Mesenchymal stem cell (in vitro differentiated cells and primary cell): ENCODE data around the gene SEC61G.

ENCODE experiments used
- DNase-seq: peaks from one replicate; pipeline ENCODE4 v3.0.0-alpha.2; 2013
- H2AFZ ChIP-seq: one replicate; pipeline ENCODE4 v1.6.1; 2013; ENCODE audit warnings: low read depth, mild to moderate bottlenecking, control low read depth, inconsistent platforms, low read length, moderate library complexity
- H2AK5ac ChIP-seq: 2 replicates; pipeline ENCODE4 v1.6.1; 2013; ENCODE audit warnings: low read length, moderate library complexity, mild to moderate bottlenecking, inconsistent platforms; ENCODE audit not compliant: severe bottlenecking
- H2BK120ac ChIP-seq: one replicate; pipeline ENCODE4 v1.6.1; 2013; ENCODE audit warnings: low read depth, mild to moderate bottlenecking, inconsistent platforms, low read length, moderate library complexity
- H2BK12ac ChIP-seq, 2 experiments: one replicate each; pipeline ENCODE4 v1.6.1; 2013; ENCODE audit warnings: inconsistent platforms in 2 of 2, low read length in 2 of 2, mild to moderate bottlenecking in 2 of 2, moderate library complexity in 2 of 2, control low read depth in 1 of 2
- H2BK15ac ChIP-seq: one replicate; pipeline ENCODE4 v1.6.1; 2013; ENCODE audit warnings: mild to moderate bottlenecking, low read depth, inconsistent platforms; ENCODE audit not compliant: poor library complexity, severe bottlenecking
- H2BK5ac ChIP-seq: 2 replicates; pipeline ENCODE4 v1.6.1; 2013; ENCODE audit warnings: low read depth, mild to moderate bottlenecking, low read length, control low read depth, inconsistent platforms; ENCODE audit not compliant: poor library complexity, severe bottlenecking
- H3K14ac ChIP-seq, 2 experiments: one replicate each; pipeline ENCODE4 v1.6.1; 2013; ENCODE audit warnings: inconsistent platforms in 2 of 2, low read length in 2 of 2, control low read depth in 1 of 2, mild to moderate bottlenecking in 1 of 2, moderate library complexity in 1 of 2
- H3K18ac ChIP-seq, 2 experiments: one replicate each; pipeline ENCODE4 v1.6.1; 2013; ENCODE audit warnings: inconsistent platforms in 2 of 2, low read length in 2 of 2, control low read depth in 1 of 2, low read depth in 1 of 2, mild to moderate bottlenecking in 1 of 2
- H3K23ac ChIP-seq, 2 experiments: one replicate each; pipeline ENCODE4 v1.6.1; 2013; ENCODE audit warnings: inconsistent platforms in 2 of 2, low read length in 2 of 2, mild to moderate bottlenecking in 2 of 2, moderate library complexity in 2 of 2, control low read depth in 1 of 2
- H3K27ac ChIP-seq: 2 replicates; pipeline ENCODE4 v1.5.1; 2013; ENCODE audit warnings: mild to moderate bottlenecking, moderate library complexity, low read length, control low read depth, inconsistent platforms; ENCODE audit not compliant: poor library complexity, severe bottlenecking
- H3K27me3 ChIP-seq, 2 experiments: 2 replicates each; pipeline versions ENCODE4 v1.6.1 to v1.7.0; 2013; ENCODE audit warnings: low read length in 2 of 2, mild to moderate bottlenecking in 2 of 2, moderate library complexity in 2 of 2, control low read depth in 1 of 2, inconsistent platforms in 1 of 2; ENCODE audit not compliant: control insufficient read depth in 1 of 2, insufficient read depth in 1 of 2
- H3K36me3 ChIP-seq, 2 experiments: 2 replicates each; pipeline versions ENCODE4 v1.6.1 to v1.7.0; 2013; ENCODE audit warnings: low read length in 2 of 2, control low read depth in 1 of 2, inconsistent platforms in 1 of 2, low read depth in 1 of 2, mild to moderate bottlenecking in 1 of 2; ENCODE audit not compliant: insufficient read depth in 2 of 2, control insufficient read depth in 1 of 2
- H3K4ac ChIP-seq, 2 experiments: one replicate each; pipeline ENCODE4 v1.6.1; 2013; ENCODE audit warnings: inconsistent platforms in 2 of 2, low read length in 2 of 2, mild to moderate bottlenecking in 2 of 2, moderate library complexity in 2 of 2, control low read depth in 1 of 2, low read depth in 1 of 2
- H3K4me1 ChIP-seq: 2 replicates; pipeline ENCODE4 v1.6.1; 2013; ENCODE audit warnings: low read depth, low read length, control low read depth; ENCODE audit not compliant: control insufficient read depth, insufficient read depth
- H3K4me2 ChIP-seq: 2 replicates; pipeline ENCODE4 v1.6.1; 2013; ENCODE audit warnings: low read length, mild to moderate bottlenecking, inconsistent platforms; ENCODE audit not compliant: poor library complexity, severe bottlenecking
- H3K4me3 ChIP-seq, 2 experiments: 2 replicates each; pipeline versions ENCODE4 v1.5.1 to v1.7.0; 2013; ENCODE audit warnings: low read length in 2 of 2, mild to moderate bottlenecking in 2 of 2, control low read depth in 1 of 2, low read depth in 1 of 2; ENCODE audit not compliant: insufficient read depth in 1 of 2
- H3K79me1 ChIP-seq: replicated peaks from 2 replicates; pipeline ENCODE4 v1.6.1; 2013; ENCODE audit warnings: mild to moderate bottlenecking, control low read depth, low read length, inconsistent platforms; ENCODE audit not compliant: poor library complexity, severe bottlenecking
- H3K9ac ChIP-seq: 2 replicates; pipeline ENCODE4 v1.7.0; 2013; ENCODE audit warnings: mild to moderate bottlenecking, low read length, moderate library complexity
- H3K9me3 ChIP-seq: 2 replicates; pipeline ENCODE4 v1.7.0; 2013; ENCODE audit warnings: mild to moderate bottlenecking, low read length; ENCODE audit not compliant: control insufficient read depth
- H4K8ac ChIP-seq: one replicate; pipeline ENCODE4 v1.6.1; 2013; ENCODE audit warnings: inconsistent platforms, mild to moderate bottlenecking, low read length, moderate library complexity
- H4K91ac ChIP-seq: one replicate; pipeline ENCODE4 v1.6.1; 2013; ENCODE audit warnings: mild to moderate bottlenecking, low read length, inconsistent platforms
- WGBS: methylation state at CpG from one replicate; pipeline ENCODE4 v1.1.7; 2013; ENCODE audit warnings: mixed read lengths; 5-methylcytosine and 5-hydroxymethylcytosine counted together

The SEC61G gene

GRCh38 chr7:54743580-54743979 is 15.4 kb downstream of the SEC61G start:
- Histone ChIP-seq H3K23ac (no peak overlapping the region), H3K4ac (no peak overlapping the region), H3K36me3 (peaks cover 0 to 42% of the 10 kb centered on the region in 2 experiments), H2AFZ (no peak overlapping the region), H2BK15ac (no peak overlapping the region), H3K4me2 (no peak overlapping the region), H2BK5ac (no peak overlapping the region), H3K9me3 (no peaks in the 10 kb centered on the region), H3K27me3 (no peaks in the 10 kb centered on the region), H3K79me1 (peaks cover 21% of the 10 kb centered on the region), H4K8ac (no peak overlapping the region), H3K9ac (no peak overlapping the region), H3K4me3 (no peak overlapping the region), H2BK12ac (no peak overlapping the region), H3K14ac (no peak overlapping the region), H2AK5ac (no peak overlapping the region), H4K91ac (no peak overlapping the region), H3K27ac (no peak overlapping the region), H2BK120ac (no peak overlapping the region), H3K18ac (no peak overlapping the region), H3K4me1 (peaks cover 1% of the 10 kb centered on the region)
- WGBS, result no CpG with 5 or more reads among the region's 1 CpG
- peak; percentile 4 for DNase-seq

- H2AFZ ChIP-seq, result no peak overlapping the region
- no peaks in the 10 kb centered on the region for H3K36me3 ChIP-seq
- no peak overlapping the region for H2BK12ac ChIP-seq
- no peak overlapping the region for H3K14ac ChIP-seq
- H3K9ac ChIP-seq, result no peak overlapping the region
- no peak overlapping the region for H2AK5ac ChIP-seq
- H3K18ac ChIP-seq, result no peak overlapping the region
- H4K91ac ChIP-seq, result no peak overlapping the region
- H2BK15ac ChIP-seq, result no peak overlapping the region
- DNase-seq, result no peak
- peaks cover 1% of the 10 kb centered on the region for H3K79me1 ChIP-seq
- no peaks in the 10 kb centered on the region for H3K27me3 ChIP-seq
- no peak overlapping the region for H3K4me2 ChIP-seq
- WGBS, result 100% methylated on average over 1 of the region's 1 CpG
- H4K8ac ChIP-seq, result no peak overlapping the region
- H3K4ac ChIP-seq, result no peak overlapping the region
- no peak overlapping the region for H3K23ac ChIP-seq
- no peak overlapping the region for H2BK120ac ChIP-seq
- no peaks in the 10 kb centered on the region for H3K9me3 ChIP-seq
- H2BK5ac ChIP-seq, result no peak overlapping the region
- H3K4me3 ChIP-seq, result no peak overlapping the region
- peaks cover 1% of the 10 kb centered on the region for H3K4me1 ChIP-seq
- no peak overlapping the region for H3K27ac ChIP-seq
These were observed 20.3 kb downstream of the SEC61G start for GRCh38 chr7:54738737-54739136.

GRCh38 chr7:54729107-54729506 is 29.9 kb downstream of the SEC61G start:
- H3K18ac ChIP-seq, result no peak overlapping the region
- no peak for DNase-seq
- no peak overlapping the region for H4K91ac ChIP-seq
- no peaks in the 10 kb centered on the region for H3K36me3 ChIP-seq
- no peak overlapping the region for H3K4ac ChIP-seq
- no peak overlapping the region for H4K8ac ChIP-seq
- H3K27ac ChIP-seq, result no peak overlapping the region
- no peaks in the 10 kb centered on the region for H3K9me3 ChIP-seq
- no peak overlapping the region for H2AK5ac ChIP-seq
- no peak overlapping the region for H2BK15ac ChIP-seq
- H3K14ac ChIP-seq, result no peak overlapping the region
- no peak overlapping the region for H2BK120ac ChIP-seq
- H3K4me2 ChIP-seq, result no peak overlapping the region
- peaks cover 0 to 5% of the 10 kb centered on the region in 2 experiments for H3K27me3 ChIP-seq
- H2BK5ac ChIP-seq, result no peak overlapping the region
- H2AFZ ChIP-seq, result no peak overlapping the region
- WGBS, result no CpG with 5 or more reads among the region's 1 CpG
- H3K4me1 ChIP-seq, result no peaks in the 10 kb centered on the region
- no peak overlapping the region for H3K23ac ChIP-seq
- no peak overlapping the region for H3K4me3 ChIP-seq
- H3K79me1 ChIP-seq, result no peaks in the 10 kb centered on the region
- no peak overlapping the region for H3K9ac ChIP-seq
- H2BK12ac ChIP-seq, result no peak overlapping the region

- Histone ChIP-seq H2BK120ac (no peak overlapping the region), H4K91ac (no peak overlapping the region), H3K9me3 (no peaks in the 10 kb centered on the region), H3K4me3 (no peak overlapping the region), H2BK15ac (no peak overlapping the region), H3K23ac (no peak overlapping the region), H2BK5ac (no peak overlapping the region), H4K8ac (no peak overlapping the region), H3K14ac (no peak overlapping the region), H3K79me1 (no peaks in the 10 kb centered on the region), H2AK5ac (no peak overlapping the region), H3K4me2 (no peak overlapping the region), H3K18ac (no peak overlapping the region), H3K9ac (no peak overlapping the region), H3K4me1 (no peaks in the 10 kb centered on the region), H3K27me3 (peaks cover 0 to 5% of the 10 kb centered on the region in 2 experiments), H2BK12ac (no peak overlapping the region), H2AFZ (no peak overlapping the region), H3K36me3 (no peaks in the 10 kb centered on the region), H3K27ac (no peak overlapping the region), H3K4ac (no peak overlapping the region)
- WGBS, result 55% methylated on average over 4 of the region's 4 CpGs
- DNase-seq, result no peak
These were observed 30.6 kb downstream of the SEC61G start for GRCh38 chr7:54728411-54728810.
